BE2C (cell line): Measurements from ENCODE around the gene F12.
A peak's percentile ranks its signal among the peaks of the same experiment; 100 is the strongest.

Experiments used
- DNase-seq: peaks from one replicate; pipeline ENCODE4 v3.0.0-alpha.2; 2020
- H3K27me3 ChIP-seq: fragments of 250-450 bp; sonication (Bioruptor Pico); 2 replicates; pipeline ENCODE4 v1.5.1; 2020; ENCODE audit warnings: mild to moderate bottlenecking
- H3K36me3 ChIP-seq: fragments of 250-450 bp; sonication (Bioruptor Pico); 2 replicates; pipeline ENCODE4 v1.5.1; 2020; ENCODE audit warnings: mild to moderate bottlenecking
- H3K4me1 ChIP-seq: fragments of 250-450 bp; sonication (Bioruptor Pico); 2 replicates; pipeline ENCODE4 v1.5.1; 2020
- H3K4me3 ChIP-seq: 2 replicates; pipeline ENCODE4 v1.5.1; 2011; ENCODE audit warnings: low read depth, low read length
- H3K9me3 ChIP-seq: fragments of 250-450 bp; sonication (Bioruptor Pico); 2 replicates; pipeline ENCODE4 v1.5.1; 2020
- CTCF ChIP-seq: IDR thresholded peaks from 2 replicates; pipeline ENCODE4 v1.5.1; 2012; ENCODE audit warnings: mild to moderate bottlenecking, low read depth, low read length

F12 gene

GRCh38 chr5:177403792-177404640, 5.3 kb downstream of the F12 start:
- TF ChIP-seq CTCF = peak; percentile 75
- Histone ChIP-seq H3K4me3 (peak overlapping the region; percentile 66), H3K9me3 (no peaks in the 10 kb centered on the region), H3K27me3 (no peaks in the 10 kb centered on the region), H3K4me1 (peaks cover 8% of the 10 kb centered on the region), H3K36me3 (no peaks in the 10 kb centered on the region)
- DNase-seq = peak; percentile 92

GRCh38 chr5:177403102-177403791, 6.1 kb downstream of the F12 start:
- TF ChIP-seq CTCF = no peak

DNA sequence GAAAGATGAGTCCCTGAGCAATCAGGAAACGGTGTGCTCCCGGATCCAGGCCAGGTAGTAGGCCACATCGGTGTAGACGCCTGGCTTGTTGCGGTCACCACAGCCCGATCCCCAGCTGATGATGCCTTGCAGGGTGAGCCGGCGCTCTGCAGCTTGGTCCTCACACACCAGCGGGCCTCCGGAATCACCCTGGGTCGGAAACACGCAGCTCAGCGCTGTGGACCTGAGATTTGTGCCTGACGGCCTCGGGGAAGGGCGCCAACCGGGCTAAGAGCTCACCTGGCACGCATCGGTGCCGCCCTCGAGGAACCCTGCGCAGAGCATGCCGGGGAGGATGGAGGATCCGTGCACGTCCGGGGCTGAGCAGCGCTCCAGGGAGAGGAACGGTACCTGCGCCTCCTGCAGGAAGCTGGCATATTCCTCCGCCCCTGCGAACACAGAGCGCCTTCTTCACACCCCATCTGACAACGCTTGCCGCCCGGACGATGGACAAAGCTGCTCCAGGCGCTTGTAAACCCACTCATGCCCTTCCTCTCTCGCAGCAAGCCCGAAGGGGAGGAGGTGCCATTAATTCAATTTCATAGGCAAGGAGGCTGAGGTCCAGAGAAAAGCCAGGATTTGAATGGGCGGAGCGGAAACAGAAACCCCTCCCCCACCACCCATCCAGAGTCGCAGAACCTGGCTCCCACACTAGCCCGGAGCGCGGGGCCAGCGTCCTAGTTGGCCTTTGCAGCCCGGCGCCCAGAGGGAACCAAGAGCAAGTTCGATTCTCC, 6.9 kb downstream of the F12 start:
- TF ChIP-seq CTCF = peak; percentile 61
- Histone ChIP-seq H3K9me3 (no peaks in the 10 kb centered on the region), H3K27me3 (no peaks in the 10 kb centered on the region), H3K36me3 (no peaks in the 10 kb centered on the region), H3K4me1 (peaks cover 8% of the 10 kb centered on the region), H3K4me3 (peak overlapping the region; percentile 66)
- DNase-seq = peak; percentile 88

More at GRCh38 chr5:177403102-177403791, 6.1 kb downstream of the F12 start:
- H3K4me1 ChIP-seq = peaks cover 8% of the 10 kb centered on the region
- peak; percentile 67 for DNase-seq
- peak overlapping the region; percentile 66 for H3K4me3 ChIP-seq
- H3K36me3 ChIP-seq = no peaks in the 10 kb centered on the region
- no peaks in the 10 kb centered on the region for H3K27me3 ChIP-seq
- no peaks in the 10 kb centered on the region for H3K9me3 ChIP-seq

- H3K36me3 ChIP-seq = no peaks in the 10 kb centered on the region
- DNase-seq = no peak
- TF ChIP-seq CTCF = no peak
- no peaks in the 10 kb centered on the region for H3K27me3 ChIP-seq
- H3K9me3 ChIP-seq = no peaks in the 10 kb centered on the region
- no peak within 1 kb of the TSS for H3K4me3 ChIP-seq
- H3K4me1 ChIP-seq = peaks cover 8% of the 10 kb centered on the region
Observed at GRCh38 chr5:177399997-177400868, 9.1 kb downstream of the F12 start, which contains the start of gene PFN3. Gene PFN3 (minus strand): TSS chr5:177400661. CDS start chr5:177400576, 85 bp downstream.

GRCh38 chr5:177397875-177398390, 11.4 kb downstream of the F12 start:
- no peaks in the 10 kb centered on the region for H3K36me3 ChIP-seq
- no peak for TF ChIP-seq CTCF
- DNase-seq = no peak

More at GRCh38 chr5:177397875-177398390, 11.4 kb downstream of the F12 start:
- H3K4me1 ChIP-seq = 0 out of 2 replicates have a peak, but pooled peaks cover 2% of the 10 kb centered on the region
- H3K4me3 ChIP-seq = no peak overlapping the region
- no peaks in the 10 kb centered on the region for H3K9me3 ChIP-seq
- H3K27me3 ChIP-seq = no peaks in the 10 kb centered on the region
